Medulla oblongata (tissue), 1 donor: ENCODE measurements around the gene HOXA7.

Experiments used
- DNase-seq: peaks from one replicate; pipeline ENCODE4 v3.0.0-alpha.2; 2015; ENCODE audit errors: extremely low spot score

The HOXA7 gene

DNA sequence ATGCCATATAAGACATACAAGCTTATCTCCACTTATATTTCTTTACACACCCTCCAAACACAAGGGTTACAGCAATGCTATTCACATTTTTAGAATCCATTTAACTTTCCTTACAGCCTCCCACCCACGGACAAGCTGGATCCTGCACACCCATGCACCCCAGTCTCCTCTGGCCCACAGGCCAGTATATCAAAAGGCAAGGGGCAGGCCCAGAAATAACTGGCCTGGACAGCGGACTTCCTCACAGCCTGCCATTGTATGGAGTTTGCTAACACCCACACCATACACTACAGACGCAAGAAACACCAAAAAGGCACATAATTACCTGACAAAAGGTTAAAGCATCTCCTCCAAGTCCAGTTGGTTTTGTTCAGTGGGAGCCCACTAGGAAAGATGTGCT is 37.9 kb downstream of the HOXA7 start:
- DNase-seq: no peak

DNA sequence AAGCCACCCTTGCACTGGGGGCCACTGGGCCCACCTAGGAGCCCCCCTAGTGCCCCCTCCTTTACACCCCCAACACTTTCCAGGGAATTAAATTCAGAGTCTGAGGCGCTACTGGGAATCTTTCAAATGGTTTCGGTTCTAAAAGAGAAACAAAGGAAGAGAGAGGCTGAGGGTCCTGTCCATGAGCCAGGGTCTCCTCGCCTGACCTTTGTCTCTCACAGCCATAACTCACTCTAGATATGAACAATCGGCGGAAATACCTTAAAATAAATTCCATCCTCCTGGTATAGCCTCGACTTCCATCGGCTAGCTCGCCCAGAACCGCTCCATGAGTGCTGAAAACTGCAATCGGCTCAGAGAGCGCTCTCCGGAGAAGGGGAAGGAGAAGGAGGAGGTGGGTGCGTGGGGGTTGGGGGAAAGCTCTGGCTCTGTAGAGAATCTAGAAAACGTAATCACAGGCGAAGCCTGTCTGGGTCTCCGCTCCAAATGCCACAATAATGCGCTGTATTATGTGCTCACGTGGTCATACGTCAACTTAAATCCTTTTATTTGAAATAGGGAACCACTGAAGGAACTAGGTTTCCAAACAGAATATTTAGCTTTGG is 38.5 kb downstream of the HOXA7 start:
- no peak for DNase-seq

DNA sequence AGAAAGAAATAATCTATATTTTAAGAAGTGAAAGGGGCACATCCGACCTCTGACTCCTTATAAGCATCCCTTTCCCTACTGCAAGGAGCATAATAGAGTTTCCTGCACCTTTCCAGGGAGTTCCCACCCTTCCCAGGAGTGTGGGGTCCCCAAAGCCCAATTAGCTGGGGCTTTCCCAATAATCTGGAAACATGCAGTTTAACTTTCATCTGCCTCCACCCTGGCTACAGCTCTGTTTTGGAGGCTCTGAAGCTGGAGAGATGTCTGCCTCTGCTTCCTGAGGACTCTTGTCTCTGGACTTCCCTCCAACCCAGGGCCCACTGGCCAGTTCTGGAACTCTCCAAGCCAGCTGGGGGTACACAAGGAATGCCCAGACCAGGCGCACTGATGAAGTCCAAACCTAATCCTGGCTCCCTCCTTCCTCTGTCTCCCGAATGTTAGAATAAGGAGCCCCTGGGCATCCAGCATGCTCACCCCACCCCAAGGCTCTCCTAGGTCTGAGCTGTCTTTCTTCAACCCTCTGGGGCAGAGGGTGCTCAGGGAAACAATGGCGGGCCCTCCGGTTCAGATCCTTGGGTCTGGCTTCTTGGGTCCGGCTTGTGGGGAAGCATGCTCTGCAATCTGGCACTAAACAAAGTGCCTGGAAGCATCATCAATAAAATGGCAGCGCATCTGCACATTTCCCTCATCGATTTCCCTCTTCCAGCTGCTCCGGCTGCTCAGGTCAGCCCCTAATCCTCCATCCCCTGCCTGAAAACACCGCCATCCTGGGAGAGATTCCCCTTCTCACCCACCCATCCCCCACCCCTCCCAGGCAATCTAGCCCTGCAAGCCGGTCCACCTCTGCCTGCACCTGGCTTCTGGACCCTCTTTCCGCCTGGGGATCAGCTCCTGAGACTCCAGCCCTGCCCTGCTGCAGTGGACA is 39.3 kb downstream of the HOXA7 start:
- DNase-seq: no peak

DNA sequence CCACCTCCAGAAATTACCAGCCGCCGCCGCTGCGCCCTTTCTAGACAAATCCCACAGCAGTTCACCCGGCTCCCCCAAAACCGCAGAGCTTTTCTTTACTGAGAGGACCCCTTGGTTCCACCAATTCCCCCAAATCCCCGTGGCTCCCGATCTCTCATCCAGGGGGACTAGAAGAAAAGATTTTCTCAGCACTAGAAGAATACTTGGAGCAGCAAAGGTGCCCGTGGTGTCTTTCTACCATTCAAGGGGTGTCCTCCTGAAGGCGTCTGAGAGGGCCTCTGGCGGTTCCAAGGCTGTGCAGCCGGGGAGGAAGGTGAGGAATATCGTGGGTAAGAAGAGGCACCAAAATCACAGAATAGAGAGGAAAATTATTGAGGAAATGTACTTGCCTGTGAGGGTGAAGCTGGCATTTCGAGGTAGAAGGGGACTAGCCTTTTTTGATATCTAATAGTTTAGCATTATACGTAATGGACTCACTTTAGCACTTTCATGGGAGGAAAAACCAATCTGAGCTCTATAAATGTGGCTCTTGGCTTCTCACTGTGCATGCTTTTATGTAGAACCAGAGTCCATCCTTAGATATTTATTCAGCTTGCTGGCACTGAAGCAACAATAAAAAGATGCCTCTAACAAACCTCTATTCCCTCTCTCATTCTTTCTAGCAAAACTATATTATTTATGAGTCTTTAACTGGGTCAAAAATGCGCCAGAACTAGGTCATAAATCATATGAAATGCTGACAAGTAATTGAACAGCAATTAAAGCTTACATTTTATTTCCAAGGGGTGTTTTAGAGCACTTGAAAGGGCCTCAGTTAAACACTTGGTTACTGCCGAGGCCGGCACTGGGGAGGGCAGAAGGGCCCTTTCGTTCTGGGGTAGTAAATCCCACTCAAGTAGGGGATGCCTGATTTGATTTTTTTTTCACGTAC is 40.2 kb downstream of the HOXA7 start:
- no peak for DNase-seq

DNA sequence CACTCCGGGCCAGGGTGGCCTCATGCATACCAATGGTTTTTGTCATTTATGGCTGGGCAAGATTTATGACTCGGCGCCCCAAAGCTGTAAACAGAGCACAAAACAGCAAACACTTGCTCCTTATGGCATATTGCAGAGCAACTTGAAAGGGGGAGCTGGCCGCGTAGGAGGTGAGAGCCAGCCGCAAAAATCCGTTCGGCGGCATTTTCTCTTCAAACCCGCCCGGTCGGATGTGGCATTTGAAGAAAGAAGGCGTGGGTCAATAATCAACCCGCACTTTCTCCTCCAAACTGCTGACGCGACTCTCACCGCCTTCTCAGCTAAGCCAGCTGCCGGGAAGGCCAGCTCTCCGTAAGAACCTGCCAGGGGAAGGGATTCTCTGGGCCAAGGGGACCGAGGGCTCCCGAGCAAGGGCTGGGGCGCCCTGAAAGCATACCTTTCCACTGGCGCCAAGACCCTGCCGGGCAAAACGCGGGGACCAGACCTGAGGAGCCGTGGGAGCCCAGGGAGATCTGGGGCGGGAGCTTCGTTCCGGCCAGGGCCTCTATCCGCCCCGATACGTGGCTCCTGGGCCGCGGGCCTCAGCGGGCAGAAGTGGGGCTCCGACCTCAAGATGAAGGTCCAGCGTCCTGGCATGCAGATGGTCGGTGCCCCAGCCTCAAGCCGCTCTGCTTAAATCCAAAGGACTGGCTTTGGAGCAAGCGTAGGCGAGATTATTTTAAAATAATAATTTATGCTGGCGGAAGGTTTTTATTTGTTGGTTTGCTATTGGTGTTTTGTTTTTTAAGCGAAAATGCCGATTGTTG is 41.1 kb downstream of the HOXA7 start:
- no peak for DNase-seq

DNA sequence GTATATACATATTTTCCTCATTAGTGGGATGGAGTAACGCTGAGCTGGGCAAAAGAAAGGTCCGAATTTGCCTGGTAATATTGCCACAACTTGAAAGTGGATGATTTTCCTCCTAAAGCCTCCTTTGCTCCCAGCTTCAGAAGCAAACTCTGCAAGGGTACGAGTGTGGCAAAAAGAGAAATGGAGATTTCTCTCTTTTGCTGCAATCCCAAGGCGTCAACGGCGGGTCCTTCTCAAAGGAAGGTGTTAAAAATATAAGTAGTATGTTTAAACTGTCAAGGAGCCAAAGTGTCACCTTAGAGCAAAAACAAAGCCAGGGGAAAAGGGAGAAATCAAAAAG is 41.6 kb downstream of the HOXA7 start:
- no peak for DNase-seq

DNA sequence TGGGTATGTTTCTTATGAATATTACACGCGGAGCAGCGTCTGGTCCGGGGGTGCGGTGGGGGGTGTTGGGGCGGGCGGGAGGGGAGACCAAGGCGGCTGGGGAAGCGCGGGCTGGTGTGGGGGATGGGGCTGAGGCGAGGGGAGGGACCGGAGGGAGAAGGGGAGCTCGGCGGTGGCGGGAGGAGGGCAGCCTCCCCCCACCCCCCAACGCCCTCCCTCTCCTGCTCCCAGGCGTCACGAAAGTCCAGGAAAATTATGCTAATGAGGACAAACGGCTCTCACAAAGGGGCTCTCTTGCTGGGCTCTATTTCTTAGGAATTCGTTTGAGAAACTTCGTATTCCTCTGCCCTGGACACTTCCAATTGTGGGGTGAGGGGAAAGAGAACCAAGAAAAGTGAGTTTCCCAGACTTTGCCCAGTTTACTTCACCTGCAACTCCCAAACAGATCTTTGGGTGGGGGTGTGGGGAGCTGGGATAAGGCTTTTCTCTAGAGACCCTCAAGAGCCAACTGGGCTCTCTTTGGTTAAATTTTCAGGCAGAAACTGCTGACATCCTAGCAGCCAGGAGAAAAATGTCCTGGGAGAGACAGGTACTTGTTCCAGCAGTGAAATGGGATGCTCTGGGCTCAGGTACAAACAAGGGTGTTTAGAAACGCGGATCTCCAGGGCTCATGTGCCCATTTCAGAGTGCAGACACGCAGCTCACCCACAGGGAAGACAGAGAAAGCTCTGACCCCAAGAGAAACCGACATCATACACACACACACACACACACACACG is 42.3 kb downstream of the HOXA7 start:
- DNase-seq: peak; percentile 46

DNA sequence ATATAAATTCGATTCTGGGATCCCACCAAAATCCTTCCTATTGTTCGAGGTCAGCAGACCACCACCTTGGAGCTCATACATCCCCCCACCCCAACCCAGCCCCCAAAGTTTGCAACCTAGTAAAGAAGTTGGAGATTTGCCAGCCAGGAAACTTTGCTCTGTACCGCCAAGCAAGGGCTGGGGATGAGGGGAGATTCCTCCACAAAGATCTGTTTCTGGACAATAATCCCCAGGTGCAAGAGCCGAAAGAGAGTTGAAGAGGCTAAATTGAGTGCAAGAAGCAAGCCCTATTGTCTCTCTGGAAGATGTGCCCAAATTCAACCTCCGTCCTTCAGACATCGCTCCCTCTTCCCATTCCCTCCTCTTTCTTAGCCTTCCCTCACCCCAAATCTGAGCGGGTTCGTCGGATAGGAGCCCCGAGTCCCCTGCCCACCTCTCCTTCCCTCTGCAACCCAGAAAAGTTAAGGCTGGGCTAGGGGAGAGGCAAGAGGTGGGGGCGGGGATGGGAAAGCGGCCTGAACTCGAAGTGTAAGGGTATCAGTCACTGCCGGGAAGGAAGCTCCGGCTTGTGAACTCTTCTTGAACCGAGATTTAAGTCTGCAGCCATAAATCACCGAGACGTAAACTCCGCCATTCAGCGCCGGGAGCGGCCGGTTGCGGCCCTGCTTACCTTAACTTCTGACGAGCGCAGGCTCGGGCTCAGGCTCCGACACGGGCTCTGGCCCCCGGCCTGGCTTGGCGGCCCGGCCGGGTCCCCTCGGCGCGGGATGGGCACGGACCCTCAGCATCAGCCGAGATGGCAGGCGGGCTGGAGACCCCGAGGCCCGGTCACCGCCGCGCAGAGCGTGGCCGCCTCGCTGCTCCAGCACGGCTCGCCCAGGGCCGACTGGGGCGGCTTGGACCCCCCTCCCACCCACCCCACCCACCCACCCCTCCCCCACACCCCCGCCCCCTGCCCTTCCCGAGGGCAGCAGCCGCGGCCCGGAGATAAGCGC is 43.2 kb downstream of the HOXA7 start:
- DNase-seq: no peak

DNA sequence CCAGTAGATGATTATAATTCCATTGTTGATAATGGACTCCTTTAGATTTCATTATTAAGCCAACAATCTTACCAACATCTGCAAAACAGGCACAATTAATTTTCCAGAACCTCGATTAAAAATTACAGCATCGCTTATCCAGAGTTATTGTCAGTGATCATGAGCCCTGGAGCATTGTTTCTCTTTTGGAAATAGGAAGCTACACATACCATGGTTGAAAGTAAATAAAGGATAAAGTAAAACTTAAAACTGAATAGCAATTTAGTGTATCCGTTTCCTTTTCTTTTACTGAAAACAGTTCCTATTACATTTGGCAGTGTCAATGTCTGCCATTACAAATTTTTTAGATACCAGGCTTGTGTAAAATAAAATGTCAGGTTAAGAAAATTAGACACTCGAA is 44.1 kb downstream of the HOXA7 start:
- no peak for DNase-seq

DNA sequence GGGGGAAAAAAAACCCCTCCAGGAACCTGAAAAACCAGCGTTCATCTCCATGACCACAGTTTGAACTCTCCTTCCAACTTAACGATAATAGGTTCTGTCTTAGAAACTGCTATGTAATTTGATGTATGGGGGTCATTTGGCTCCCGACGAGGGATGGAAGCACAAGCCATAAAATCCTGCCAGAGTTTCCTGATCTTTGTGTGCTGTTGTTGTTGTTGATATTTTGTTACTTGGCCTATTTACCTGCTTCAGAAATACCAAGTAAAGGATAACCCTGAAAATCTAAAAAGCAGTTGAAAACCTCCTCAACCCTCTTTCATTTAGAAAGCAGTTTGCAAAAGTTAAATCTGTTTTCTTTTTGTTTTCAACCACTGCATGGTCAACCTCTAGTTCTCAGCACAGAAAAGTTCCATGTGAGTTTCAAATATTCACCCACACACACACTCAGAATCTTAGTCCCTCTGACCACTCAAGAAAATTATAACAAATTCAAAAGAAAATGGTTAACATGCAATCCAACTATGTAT is 44.7 kb downstream of the HOXA7 start:
- no peak for DNase-seq

DNA sequence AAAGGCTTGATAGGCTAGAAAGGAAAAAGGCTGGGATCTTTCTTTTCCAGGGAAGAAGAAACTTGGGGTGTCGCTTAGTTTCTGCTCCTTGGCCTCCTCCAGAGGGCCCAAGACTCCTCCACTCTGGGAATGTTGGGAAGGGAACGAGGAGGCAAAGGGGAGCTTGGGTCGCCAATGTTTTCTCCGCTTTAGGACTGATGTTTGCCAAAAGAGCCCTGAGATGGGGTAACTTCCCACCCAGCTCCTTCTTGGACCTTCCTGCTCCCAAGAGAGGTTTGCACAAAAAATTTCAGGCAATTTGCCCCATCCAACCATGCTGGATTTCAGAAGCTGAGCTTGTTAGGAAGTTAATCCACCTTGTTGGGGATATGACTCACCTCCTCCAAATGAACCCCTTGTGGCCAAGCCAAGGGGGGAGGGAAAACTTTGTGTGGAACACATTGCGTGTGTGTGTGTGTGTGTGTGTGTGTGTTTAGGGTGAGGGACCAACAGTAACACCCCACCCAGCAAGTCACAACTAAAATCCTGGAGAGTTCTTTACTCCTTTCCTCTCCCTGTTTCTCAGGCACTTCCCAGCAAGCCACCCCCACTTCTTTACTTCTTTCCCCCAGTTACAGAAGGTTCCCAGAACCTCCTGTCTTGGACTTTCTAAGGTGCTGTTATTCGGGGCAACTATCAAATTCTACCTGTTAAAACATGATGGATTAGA is 45.3 kb downstream of the HOXA7 start:
- no peak for DNase-seq

DNA sequence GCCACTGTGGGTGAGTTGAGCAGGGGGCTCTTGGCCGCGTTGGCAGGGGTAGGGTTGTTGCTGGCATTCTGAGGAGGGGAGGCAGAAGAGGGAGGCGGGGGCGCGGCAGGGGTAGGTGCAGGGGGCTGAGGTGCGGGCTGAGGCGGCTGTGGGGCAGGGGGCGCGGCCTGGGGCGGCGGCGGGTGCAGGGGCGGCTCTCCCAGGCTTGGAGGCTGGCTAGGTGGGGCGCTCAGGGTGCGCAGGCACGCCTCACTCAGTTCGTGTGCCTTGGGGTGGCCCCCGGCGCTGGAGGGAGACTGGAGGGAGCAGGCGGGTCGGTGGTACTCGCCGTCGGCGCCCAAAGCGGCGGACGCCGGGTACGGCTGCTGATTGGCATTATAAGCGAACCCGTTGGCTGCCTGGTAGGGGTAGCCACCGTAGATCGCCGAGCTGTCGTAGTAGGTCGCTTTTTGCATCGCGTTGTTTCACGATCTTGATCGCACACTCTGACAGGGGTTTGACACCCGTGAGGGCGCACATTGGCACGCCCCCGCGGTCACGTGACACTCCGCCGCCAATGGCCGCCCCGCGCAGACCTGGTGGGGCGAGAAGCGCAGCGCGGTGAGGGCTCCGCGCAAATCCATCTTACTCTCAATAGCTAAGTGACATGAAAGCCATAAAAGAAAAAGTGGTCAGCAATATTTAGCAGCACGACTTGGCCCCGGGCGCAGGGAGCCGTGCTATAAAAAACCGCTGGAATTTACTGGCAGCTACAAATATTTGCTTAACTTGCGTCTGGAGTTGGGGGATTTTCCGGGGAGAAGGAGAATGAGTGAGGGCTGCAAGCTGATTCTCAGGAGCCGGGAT is 46.1 kb downstream of the HOXA7 start:
- DNase-seq: peak; percentile 73

DNA sequence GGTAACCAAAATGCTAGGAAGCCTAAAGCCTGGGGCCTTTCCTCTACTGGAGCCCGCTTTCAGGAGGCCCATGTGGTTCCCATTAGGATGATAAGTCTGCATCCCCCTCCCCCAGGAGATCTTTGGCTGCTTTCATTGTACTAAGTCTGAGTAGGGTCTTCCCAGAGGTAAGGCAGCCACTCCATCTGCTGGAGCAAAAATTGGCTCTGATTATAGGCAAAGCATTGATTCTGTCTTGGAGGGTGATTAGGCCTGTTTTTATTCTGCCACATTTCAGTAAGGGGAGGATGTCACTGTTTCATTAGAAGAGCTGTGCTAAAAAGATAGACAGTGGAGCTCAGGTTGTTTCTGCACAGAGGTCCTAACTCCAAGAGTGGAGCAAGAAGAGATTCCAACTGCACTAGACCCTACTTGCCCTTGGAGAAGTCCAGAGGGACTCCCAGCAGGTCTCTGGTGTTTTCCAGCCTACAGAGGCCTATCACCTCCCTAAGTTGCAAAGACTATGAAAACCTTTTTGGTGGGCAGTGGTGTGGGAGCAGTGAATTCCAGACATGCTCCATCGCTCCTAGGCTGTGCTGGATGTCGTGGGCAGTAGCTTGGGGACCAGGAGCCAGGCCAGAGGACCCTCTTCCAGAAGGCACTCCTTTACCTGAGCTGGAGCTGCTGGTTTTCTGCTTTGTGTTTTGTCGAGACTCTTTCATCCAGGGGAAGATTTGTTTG is 46.8 kb downstream of the HOXA7 start:
- peak; percentile 23 for DNase-seq

DNA sequence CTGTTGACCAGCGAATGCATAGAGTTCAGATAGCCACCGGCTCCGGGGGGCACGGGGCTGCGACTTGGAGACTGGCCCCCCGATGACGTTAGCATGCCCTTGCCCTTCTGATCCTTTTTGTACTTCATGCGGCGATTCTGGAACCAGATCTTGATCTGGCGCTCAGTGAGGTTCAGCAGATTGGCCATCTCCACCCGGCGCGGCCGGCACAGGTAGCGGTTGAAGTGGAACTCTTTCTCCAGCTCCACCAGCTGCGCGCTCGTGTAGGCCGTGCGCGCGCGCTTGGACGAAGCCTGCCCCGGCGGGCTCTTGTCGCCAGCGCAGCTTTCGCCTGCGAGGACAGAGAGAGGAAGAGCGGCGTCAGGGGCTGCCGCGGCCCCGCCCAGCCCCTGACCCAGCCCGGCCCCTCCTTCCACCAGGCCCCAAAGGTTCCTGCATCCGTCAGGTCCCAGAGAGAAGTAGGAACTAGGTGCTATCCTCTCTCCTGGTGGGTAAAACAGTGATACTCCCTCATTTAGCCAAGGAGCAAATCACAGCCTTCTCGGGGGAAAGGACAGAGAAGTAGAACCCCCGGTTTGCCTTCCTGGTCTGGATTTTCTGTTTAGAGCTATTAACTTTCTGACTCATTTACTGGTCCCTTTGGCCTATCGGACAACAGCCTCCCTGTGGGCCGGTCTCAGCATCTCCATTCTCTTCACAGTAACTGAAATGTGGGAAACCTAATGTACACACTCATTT is 47.9 kb downstream of the HOXA7 start:
- DNase-seq: peak; percentile 54

DNA sequence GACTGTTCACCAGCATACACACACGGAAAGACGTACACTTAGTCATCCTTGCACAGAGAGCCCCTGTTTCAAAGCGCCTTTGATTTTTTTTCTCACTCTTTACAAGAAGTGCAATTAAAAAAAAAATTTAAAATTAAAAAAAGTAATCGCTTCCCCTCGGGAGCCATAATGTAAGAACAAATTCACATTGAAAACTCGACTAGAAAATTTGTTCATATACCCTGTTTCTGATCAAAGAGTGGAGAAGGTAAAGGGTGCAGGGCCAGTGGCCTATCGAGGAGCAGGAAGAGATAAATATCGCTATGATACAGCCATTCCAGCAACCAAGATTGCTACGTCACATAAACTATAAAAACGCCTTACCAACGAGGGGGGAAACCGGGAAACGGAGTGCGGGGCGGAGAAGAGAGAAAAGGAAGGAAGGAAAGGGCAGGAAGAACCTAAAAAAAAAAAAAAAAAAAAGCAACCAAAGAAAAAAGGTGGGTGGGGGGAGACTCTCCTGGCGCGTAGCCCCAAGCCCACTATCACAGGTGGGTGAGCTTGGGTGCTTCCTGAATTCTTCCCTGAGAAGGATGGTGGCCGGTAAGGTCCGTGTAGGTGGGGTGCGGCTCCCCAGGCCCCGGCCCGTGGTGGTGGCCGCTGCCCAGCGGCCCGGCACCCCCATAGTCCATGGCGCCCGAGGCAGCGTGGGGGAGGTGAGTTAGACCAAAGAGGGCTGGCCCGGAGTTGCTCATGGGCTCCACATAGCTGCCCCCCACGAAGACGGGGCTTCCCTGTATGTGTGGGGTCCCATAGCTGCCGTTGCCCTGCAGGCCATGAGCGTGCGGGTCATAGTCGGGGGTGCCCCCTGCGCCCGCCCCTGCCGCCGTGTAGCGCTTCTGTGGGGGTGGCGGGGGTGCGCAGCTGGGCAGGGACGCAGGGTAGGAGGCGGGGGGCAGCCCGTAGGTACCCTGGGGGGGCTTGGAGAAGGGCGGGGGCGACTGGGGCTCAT is 48.8 kb downstream of the HOXA7 start:
- peak; percentile 12 for DNase-seq
